ENCODE data around the gene ITCH.
"Not testable (repeated sequence)": the region's sequence is repeated elsewhere in the genome, so short reads cannot be mapped to it uniquely, and the experiment has no call there.

GRCh38 chr20:34346533-34346865 is 16.6 kb upstream of the ITCH start:
- not testable (repeated sequence) for TF ChIP-seq EZH2 (IDR thresholded peaks at IDR 0.05; ENCODE audit: insufficient read depth, poor library complexity, severe bottlenecking); EZH2phosphoT487 (IDR thresholded peaks at IDR 0.05; ENCODE audit: insufficient read depth, low read depth)
